Loucy (cell line): Measurements from ENCODE around the gene UBALD1.

Source experiments
- H2AFZ ChIP-seq: fragments of 200-600 bp; sonication (generic); 2 replicates; pipeline ENCODE4 v1.6.0; 2016; ENCODE audit warnings: antibody characterized with exemption, mild to moderate bottlenecking, low read length, moderate library complexity
- H3F3A ChIP-seq: fragments of 200-600 bp; 2 replicates; pipeline ENCODE4 v1.6.0; 2016; ENCODE audit warnings: antibody characterized with exemption, low read depth, mild to moderate bottlenecking
- H3K27me3 ChIP-seq: fragments of 200-600 bp; sonication (generic); 2 replicates; pipeline ENCODE4 v1.6.1; 2014; ENCODE audit warnings: low read length, mild to moderate bottlenecking; ENCODE audit not compliant: insufficient read depth, poor library complexity, severe bottlenecking
- H3K36me3 ChIP-seq: fragments of 200-600 bp; sonication (generic); 2 replicates; pipeline ENCODE4 v1.6.1; 2016; ENCODE audit warnings: low read length; ENCODE audit not compliant: insufficient read depth
- H3K4me1 ChIP-seq: fragments of 200-600 bp; sonication (generic); 2 replicates; pipeline ENCODE4 v1.5.1; 2014; ENCODE audit warnings: low read length, mild to moderate bottlenecking; ENCODE audit not compliant: insufficient read depth, poor library complexity, severe bottlenecking
- H3K4me2 ChIP-seq: fragments of 200-600 bp; sonication (generic); 2 replicates; pipeline ENCODE4 v1.6.0; 2014; ENCODE audit warnings: antibody characterized with exemption, low read length, low read depth, mild to moderate bottlenecking; ENCODE audit not compliant: poor library complexity, severe bottlenecking
- H3K4me3 ChIP-seq: fragments of 200-600 bp; sonication (generic); 2 replicates; pipeline ENCODE4 v1.5.1; 2014; ENCODE audit warnings: low read length, mild to moderate bottlenecking, mixed read lengths; ENCODE audit not compliant: poor library complexity, severe bottlenecking
- H3K79me2 ChIP-seq: fragments of 200-600 bp; sonication (generic); 2 replicates; pipeline ENCODE4 v1.6.1; 2014; ENCODE audit warnings: low read length; ENCODE audit not compliant: insufficient read depth
- H3K9ac ChIP-seq: fragments of 200-600 bp; sonication (generic); 2 replicates; pipeline ENCODE4 v1.6.0; 2014; ENCODE audit warnings: mild to moderate bottlenecking, low read depth, low read length, moderate library complexity; ENCODE audit not compliant: poor library complexity, severe bottlenecking
- H3K9me2 ChIP-seq: fragments of 200-600 bp; sonication (generic); replicated peaks from 2 replicates; pipeline ENCODE4 v1.6.1; 2016; ENCODE audit warnings: low read depth, low read length, mixed read lengths
- H3K9me3 ChIP-seq: fragments of 200-600 bp; sonication (generic); 2 replicates; pipeline ENCODE4 v1.6.1; 2014; ENCODE audit warnings: mild to moderate bottlenecking, antibody characterized with exemption, low read length, low read depth; ENCODE audit not compliant: insufficient read depth
- H4K20me1 ChIP-seq: fragments of 200-600 bp; sonication (generic); 2 replicates; pipeline ENCODE4 v1.6.0; 2014; ENCODE audit warnings: antibody characterized with exemption, low read length, mild to moderate bottlenecking; ENCODE audit not compliant: insufficient read depth, poor library complexity, severe bottlenecking
- EZH2phosphoT487 ChIP-seq: fragments of 200-600 bp; IDR thresholded peaks from 2 replicates; pipeline ENCODE4 v1.6.1; 2018; ENCODE audit warnings: antibody characterized with exemption, mild to moderate bottlenecking, moderate library complexity, borderline replicate concordance
- TF ChIP-seq, protein P1 (sequence below): fragments of 200-600 bp; sonication (generic); conservative IDR thresholded peaks from 2 replicates; pipeline ENCODE4 v1.5.1; 2014; ENCODE audit warnings: mild to moderate bottlenecking, antibody characterized with exemption, low read length

Gene UBALD1

GRCh38 chr16:4612474-4612931, 2.2 kb downstream of the UBALD1 start:
- Histone ChIP-seq H2AFZ (no peak overlapping the region), H3K4me3 (peak overlapping the region; percentile 85), H3K4me1 (peaks cover 12% of the 10 kb centered on the region), H3K4me2 (peak overlapping the region; percentile 84), H3K36me3 (no peaks in the 10 kb centered on the region), H3K9me3 (no peaks in the 10 kb centered on the region), H4K20me1 (peaks cover 16% of the 10 kb centered on the region), H3F3A (no peaks in the 10 kb centered on the region), H3K27me3 (no peaks in the 10 kb centered on the region), H3K79me2 (peaks cover 47% of the 10 kb centered on the region), H3K9me2 (no peaks in the 10 kb centered on the region), H3K9ac (peak overlapping the region; percentile 77)
- TF ChIP-seq, protein P1, sequence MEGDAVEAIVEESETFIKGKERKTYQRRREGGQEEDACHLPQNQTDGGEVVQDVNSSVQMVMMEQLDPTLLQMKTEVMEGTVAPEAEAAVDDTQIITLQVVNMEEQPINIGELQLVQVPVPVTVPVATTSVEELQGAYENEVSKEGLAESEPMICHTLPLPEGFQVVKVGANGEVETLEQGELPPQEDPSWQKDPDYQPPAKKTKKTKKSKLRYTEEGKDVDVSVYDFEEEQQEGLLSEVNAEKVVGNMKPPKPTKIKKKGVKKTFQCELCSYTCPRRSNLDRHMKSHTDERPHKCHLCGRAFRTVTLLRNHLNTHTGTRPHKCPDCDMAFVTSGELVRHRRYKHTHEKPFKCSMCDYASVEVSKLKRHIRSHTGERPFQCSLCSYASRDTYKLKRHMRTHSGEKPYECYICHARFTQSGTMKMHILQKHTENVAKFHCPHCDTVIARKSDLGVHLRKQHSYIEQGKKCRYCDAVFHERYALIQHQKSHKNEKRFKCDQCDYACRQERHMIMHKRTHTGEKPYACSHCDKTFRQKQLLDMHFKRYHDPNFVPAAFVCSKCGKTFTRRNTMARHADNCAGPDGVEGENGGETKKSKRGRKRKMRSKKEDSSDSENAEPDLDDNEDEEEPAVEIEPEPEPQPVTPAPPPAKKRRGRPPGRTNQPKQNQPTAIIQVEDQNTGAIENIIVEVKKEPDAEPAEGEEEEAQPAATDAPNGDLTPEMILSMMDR = no peak
- TF ChIP-seq EZH2phosphoT487 = no peak

- no peaks in the 10 kb centered on the region for H3K27me3 ChIP-seq
- H3K9me3 ChIP-seq = no peaks in the 10 kb centered on the region
- no peak overlapping the region for H3K9ac ChIP-seq
- TF ChIP-seq, protein P1 = no peak
- no peak for TF ChIP-seq EZH2phosphoT487
- no peaks in the 10 kb centered on the region for H3F3A ChIP-seq
- H4K20me1 ChIP-seq = peaks cover 16% of the 10 kb centered on the region
- H3K4me2 ChIP-seq = peak overlapping the region; percentile 24
- H3K36me3 ChIP-seq = no peaks in the 10 kb centered on the region
- peaks cover 47% of the 10 kb centered on the region for H3K79me2 ChIP-seq
- H3K9me2 ChIP-seq = no peaks in the 10 kb centered on the region
- H3K4me3 ChIP-seq = no peak overlapping the region
- H3K4me1 ChIP-seq = peaks cover 12% of the 10 kb centered on the region
- no peak overlapping the region for H2AFZ ChIP-seq
These were observed 3.2 kb downstream of the UBALD1 start for GRCh38 chr16:4611337-4612021.

DNA sequence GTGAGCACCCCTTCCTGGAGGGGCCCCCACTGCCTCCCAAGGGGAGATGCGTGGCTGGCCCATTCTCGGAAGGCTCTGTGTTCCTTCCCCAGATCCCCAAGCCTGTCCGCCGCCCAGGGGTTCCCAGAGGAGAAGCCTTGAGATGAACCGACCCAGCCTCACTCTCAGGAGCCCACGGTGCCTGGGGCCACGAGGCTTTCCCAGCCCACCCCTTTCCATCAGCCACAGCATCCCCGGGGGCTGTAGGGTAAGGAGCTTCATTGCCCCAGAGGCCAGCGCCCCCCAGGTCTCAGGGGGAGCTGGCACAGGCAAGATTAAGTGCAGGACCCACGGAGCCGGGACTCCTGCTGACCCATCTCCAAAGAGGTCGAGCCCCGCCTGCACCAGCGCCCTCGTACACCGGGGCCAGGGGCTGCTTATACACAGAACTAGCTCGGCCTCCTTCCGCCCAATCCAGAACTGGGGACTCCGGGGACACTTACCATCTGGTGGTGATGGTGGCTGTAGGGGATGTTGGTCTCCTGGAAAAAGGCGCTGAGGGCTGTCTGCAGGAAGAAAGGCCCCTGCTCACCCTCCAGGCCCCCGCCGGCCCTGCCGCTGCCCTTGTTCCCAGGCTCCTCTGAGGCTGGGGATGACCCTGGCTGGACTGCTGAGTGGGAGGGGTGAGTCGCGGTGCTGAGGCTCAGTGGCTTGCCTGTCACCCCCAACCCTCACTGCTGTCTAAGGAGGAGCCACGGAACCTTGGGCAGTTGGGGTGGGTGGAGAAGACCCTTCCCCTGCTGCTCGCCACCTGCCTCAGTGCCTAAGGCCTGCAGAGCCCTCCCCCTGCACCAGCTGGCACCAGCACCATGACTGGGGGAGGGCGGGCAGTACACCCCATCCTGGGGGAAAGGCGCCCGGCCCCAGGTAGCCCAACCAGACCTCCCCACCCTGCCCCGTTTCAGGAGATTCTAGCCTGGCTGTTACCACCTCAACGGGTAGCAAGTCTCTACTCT, 4.4 kb downstream of the UBALD1 start:
- Histone ChIP-seq H3K36me3 (no peaks in the 10 kb centered on the region), H3K27me3 (no peaks in the 10 kb centered on the region), H3K4me1 (peaks cover 6% of the 10 kb centered on the region), H2AFZ (no peak overlapping the region), H3K9me2 (no peaks in the 10 kb centered on the region), H3K9ac (no peak overlapping the region), H4K20me1 (peaks cover 16% of the 10 kb centered on the region), H3K4me2 (no peak overlapping the region), H3K9me3 (no peaks in the 10 kb centered on the region), H3K79me2 (peaks cover 47% of the 10 kb centered on the region), H3F3A (no peaks in the 10 kb centered on the region), H3K4me3 (no peak overlapping the region)
- TF ChIP-seq, protein P1 = no peak
- no peak for TF ChIP-seq EZH2phosphoT487
